ENCODE results near the gene GIT2. TPM values are rescaled to one million over a fixed set of nuclear protein-coding genes. Genes with fewer than 3 reads are reported as not detected.
A peak's percentile ranks its signal among the peaks of the same experiment; 100 is the strongest.

The GIT2 gene
- total and polyA plus RNA-seq, 2 experiments from 2014 or later: 15.8 to 20.9 TPM

DNA sequence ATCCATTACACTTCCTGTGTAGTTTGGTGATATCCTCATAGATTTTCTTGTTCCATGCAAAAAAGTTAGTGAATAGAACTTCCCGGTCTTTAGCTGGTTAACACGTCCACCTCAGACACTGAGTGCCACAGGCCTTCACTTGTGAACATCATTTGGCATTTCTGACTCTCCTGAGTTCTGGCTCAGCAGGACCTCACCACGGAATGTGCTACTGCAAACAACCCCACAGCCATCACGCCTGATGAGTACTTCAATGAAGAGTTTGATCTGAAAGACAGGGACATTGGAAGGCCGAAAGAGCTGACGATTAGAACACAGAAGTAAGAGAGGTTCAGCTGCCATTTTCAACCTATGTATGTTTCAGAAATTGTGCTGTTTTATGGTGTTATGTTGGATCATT is 32.2 kb upstream of the GIT2 start (continued):
- TF ChIP-seq ZNF331 (CRISPR knock-in tag; IDR thresholded peaks at IDR 0.05; ENCODE audit: low read depth) (no peak), POLR2AphosphoS5 (IDR thresholded peaks at IDR 0.05; ENCODE audit: low read depth) (no peak)
- TF ChIP-seq, protein P1, sequence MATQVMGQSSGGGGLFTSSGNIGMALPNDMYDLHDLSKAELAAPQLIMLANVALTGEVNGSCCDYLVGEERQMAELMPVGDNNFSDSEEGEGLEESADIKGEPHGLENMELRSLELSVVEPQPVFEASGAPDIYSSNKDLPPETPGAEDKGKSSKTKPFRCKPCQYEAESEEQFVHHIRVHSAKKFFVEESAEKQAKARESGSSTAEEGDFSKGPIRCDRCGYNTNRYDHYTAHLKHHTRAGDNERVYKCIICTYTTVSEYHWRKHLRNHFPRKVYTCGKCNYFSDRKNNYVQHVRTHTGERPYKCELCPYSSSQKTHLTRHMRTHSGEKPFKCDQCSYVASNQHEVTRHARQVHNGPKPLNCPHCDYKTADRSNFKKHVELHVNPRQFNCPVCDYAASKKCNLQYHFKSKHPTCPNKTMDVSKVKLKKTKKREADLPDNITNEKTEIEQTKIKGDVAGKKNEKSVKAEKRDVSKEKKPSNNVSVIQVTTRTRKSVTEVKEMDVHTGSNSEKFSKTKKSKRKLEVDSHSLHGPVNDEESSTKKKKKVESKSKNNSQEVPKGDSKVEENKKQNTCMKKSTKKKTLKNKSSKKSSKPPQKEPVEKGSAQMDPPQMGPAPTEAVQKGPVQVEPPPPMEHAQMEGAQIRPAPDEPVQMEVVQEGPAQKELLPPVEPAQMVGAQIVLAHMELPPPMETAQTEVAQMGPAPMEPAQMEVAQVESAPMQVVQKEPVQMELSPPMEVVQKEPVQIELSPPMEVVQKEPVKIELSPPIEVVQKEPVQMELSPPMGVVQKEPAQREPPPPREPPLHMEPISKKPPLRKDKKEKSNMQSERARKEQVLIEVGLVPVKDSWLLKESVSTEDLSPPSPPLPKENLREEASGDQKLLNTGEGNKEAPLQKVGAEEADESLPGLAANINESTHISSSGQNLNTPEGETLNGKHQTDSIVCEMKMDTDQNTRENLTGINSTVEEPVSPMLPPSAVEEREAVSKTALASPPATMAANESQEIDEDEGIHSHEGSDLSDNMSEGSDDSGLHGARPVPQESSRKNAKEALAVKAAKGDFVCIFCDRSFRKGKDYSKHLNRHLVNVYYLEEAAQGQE (IDR thresholded peaks at IDR 0.05; ENCODE audit: unreplicated experiment): no peak

DNA sequence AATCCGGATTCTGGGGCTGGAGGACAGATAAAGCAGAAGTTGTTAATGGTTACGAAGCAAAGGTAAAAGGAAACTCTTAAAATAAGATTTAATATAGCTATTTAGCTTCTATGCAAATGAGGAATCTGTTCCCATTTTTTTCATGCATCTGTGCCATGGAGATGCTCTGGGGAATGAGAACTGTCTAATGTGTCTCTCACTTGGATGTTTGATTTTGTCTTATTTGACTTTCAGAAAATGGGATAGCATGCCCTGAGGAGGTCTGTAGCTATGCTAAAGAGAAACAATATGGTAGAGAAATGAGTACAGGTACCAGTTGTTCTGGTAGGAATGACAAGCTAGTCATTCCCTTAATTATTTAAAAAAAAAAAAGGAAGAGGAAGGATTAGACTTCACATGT is 27.9 kb upstream of the GIT2 start:
- Histone ChIP-seq H2AFZ (no peak overlapping the region), H3F3A (replicated peaks; ENCODE audit: low read depth) (no peaks in the 10 kb centered on the region), H3K4me3 (no peak overlapping the region), H4K20me1 (replicated peaks; ENCODE audit: insufficient read depth) (no peaks in the 10 kb centered on the region), H3K4me2 (no peak overlapping the region), H3K79me2 (replicated peaks; ENCODE audit: insufficient read depth) (no peaks in the 10 kb centered on the region), H3K4me1 (ENCODE audit: insufficient read depth) (peaks cover 14% of the 10 kb centered on the region), H3K27me3 (ENCODE audit: insufficient read depth) (no peaks in the 10 kb centered on the region), H3K36me3 (ENCODE audit: insufficient read depth) (no peaks in the 10 kb centered on the region), H3K9me2 (ENCODE audit: insufficient read depth) (no peaks in the 10 kb centered on the region), H3K27ac (ENCODE audit: low read depth) (peak overlapping the region; percentile 36; the same call in 1 of the 2 replicates)
- Mint-ChIP-seq H3K27me3 (ENCODE audit: insufficient read depth, low read depth, poor library complexity) (peaks cover 7% of the 10 kb centered on the region), H3K27ac (peak overlapping the region; percentile 53; the same call in 1 of the 2 replicates), H3K4me3 (no peak overlapping the region), H3K4me1 (peaks cover 22% of the 10 kb centered on the region; the same call in 2 of the 3 replicates), H3K36me3 (ENCODE audit: low read depth) (peaks cover 3% of the 10 kb centered on the region; the same call in 1 of the 3 replicates), H3K9me3 (no peaks in the 10 kb centered on the region)
- TF ChIP-seq EZH2 (IDR thresholded peaks at IDR 0.05; ENCODE audit: low read depth, unreplicated experiment) (no peak), STAT1 (IDR thresholded peaks at IDR 0.05; ENCODE audit: unreplicated experiment) (no peak), POLR2AphosphoS5 (IDR thresholded peaks at IDR 0.05; ENCODE audit: low read depth) (no peak), ZNF114 (CRISPR knock-in tag; IDR thresholded peaks at IDR 0.05) (no peak)
- TF ChIP-seq, protein P2, sequence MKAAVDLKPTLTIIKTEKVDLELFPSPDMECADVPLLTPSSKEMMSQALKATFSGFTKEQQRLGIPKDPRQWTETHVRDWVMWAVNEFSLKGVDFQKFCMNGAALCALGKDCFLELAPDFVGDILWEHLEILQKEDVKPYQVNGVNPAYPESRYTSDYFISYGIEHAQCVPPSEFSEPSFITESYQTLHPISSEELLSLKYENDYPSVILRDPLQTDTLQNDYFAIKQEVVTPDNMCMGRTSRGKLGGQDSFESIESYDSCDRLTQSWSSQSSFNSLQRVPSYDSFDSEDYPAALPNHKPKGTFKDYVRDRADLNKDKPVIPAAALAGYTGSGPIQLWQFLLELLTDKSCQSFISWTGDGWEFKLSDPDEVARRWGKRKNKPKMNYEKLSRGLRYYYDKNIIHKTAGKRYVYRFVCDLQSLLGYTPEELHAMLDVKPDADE (IDR thresholded peaks at IDR 0.05): no peak
- TF ChIP-seq, protein P3, sequence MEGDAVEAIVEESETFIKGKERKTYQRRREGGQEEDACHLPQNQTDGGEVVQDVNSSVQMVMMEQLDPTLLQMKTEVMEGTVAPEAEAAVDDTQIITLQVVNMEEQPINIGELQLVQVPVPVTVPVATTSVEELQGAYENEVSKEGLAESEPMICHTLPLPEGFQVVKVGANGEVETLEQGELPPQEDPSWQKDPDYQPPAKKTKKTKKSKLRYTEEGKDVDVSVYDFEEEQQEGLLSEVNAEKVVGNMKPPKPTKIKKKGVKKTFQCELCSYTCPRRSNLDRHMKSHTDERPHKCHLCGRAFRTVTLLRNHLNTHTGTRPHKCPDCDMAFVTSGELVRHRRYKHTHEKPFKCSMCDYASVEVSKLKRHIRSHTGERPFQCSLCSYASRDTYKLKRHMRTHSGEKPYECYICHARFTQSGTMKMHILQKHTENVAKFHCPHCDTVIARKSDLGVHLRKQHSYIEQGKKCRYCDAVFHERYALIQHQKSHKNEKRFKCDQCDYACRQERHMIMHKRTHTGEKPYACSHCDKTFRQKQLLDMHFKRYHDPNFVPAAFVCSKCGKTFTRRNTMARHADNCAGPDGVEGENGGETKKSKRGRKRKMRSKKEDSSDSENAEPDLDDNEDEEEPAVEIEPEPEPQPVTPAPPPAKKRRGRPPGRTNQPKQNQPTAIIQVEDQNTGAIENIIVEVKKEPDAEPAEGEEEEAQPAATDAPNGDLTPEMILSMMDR (conservative IDR thresholded peaks at IDR 0.05; ENCODE audit: low read depth in 2 of 2): no peak
- no peak for ATAC-seq
- no peak for DNase-seq (ENCODE audit: low spot score)

Measured in GM23338 (cell line).